ENCODE results near the gene CCNQ.

CCNQ gene

DNA sequence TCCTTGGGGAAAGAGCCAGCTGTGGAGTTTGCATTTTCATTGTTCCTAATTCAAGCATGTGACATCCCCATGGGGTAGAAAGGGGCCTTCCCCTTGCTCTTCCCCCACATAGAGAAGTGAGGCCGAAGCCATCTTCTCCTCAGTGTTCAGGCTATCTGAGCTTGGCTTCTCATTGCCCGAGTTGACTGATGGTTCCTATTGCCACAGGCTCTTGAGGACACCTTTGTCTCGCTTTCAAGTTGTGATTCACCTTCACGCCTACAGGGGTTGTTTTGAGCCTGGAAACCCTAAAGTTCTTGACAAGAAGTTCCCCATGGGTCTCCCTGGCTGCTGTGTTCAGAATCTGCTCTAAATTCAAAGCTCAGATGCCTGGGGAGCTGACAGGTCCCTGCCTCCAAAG is 25.0 kb downstream of the CCNQ start:
- no peak for TF ChIP-seq CEBPB (IDR thresholded peaks at IDR 0.05)
- TF ChIP-seq TAF1 (IDR thresholded peaks at IDR 0.05; ENCODE audit: low read depth): no peak

DNA sequence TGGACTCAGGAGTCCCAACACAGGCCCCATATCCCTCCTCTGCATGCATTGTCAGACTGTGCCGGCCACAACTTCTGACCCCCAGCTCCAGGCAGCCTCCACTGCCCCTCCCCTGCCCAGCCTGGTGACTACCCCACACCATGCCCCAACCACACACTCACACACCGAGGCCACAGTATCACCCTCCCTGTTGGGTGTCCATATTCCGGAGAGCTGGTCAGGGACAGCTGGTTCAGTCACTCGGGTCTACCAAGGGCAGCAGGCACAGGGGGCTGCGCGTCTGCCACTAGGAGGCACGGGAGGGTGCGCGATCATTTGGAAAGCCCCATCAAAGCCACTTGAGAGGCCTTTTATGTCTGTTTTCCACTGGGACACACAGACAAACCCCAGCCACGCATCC is 26.3 kb downstream of the CCNQ start:
- TF ChIP-seq TCF12 (IDR thresholded peaks at IDR 0.05; ENCODE audit: low read depth) (no peak), CREB1 (IDR thresholded peaks at IDR 0.05; ENCODE audit: low read depth) (no peak), ZBTB7A (IDR thresholded peaks at IDR 0.05; ENCODE audit: low read depth) (no peak), EGR1 (IDR thresholded peaks at IDR 0.05) (no peak), EP300 (IDR thresholded peaks at IDR 0.05; ENCODE audit: borderline replicate concordance) (no peak), YY1 (IDR thresholded peaks at IDR 0.05; ENCODE audit: low read depth) (no peak), RAD21 (IDR thresholded peaks at IDR 0.05; ENCODE audit: low read depth) (no peak), CEBPB (IDR thresholded peaks at IDR 0.05) (no peak), TAF1 (IDR thresholded peaks at IDR 0.05; ENCODE audit: low read depth) (no peak), TEAD4 (IDR thresholded peaks at IDR 0.05) (no peak), NFIC (IDR thresholded peaks at IDR 0.05) (no peak), FOXM1 (IDR thresholded peaks at IDR 0.05; ENCODE audit: borderline replicate concordance, low read depth) (no peak)
- TF ChIP-seq, protein P1, sequence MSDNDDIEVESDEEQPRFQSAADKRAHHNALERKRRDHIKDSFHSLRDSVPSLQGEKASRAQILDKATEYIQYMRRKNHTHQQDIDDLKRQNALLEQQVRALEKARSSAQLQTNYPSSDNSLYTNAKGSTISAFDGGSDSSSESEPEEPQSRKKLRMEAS (IDR thresholded peaks at IDR 0.05): no peak
- TF ChIP-seq, protein P2, sequence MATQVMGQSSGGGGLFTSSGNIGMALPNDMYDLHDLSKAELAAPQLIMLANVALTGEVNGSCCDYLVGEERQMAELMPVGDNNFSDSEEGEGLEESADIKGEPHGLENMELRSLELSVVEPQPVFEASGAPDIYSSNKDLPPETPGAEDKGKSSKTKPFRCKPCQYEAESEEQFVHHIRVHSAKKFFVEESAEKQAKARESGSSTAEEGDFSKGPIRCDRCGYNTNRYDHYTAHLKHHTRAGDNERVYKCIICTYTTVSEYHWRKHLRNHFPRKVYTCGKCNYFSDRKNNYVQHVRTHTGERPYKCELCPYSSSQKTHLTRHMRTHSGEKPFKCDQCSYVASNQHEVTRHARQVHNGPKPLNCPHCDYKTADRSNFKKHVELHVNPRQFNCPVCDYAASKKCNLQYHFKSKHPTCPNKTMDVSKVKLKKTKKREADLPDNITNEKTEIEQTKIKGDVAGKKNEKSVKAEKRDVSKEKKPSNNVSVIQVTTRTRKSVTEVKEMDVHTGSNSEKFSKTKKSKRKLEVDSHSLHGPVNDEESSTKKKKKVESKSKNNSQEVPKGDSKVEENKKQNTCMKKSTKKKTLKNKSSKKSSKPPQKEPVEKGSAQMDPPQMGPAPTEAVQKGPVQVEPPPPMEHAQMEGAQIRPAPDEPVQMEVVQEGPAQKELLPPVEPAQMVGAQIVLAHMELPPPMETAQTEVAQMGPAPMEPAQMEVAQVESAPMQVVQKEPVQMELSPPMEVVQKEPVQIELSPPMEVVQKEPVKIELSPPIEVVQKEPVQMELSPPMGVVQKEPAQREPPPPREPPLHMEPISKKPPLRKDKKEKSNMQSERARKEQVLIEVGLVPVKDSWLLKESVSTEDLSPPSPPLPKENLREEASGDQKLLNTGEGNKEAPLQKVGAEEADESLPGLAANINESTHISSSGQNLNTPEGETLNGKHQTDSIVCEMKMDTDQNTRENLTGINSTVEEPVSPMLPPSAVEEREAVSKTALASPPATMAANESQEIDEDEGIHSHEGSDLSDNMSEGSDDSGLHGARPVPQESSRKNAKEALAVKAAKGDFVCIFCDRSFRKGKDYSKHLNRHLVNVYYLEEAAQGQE (IDR thresholded peaks at IDR 0.05; ENCODE audit: low read depth): no peak
- TF ChIP-seq, protein P3, sequence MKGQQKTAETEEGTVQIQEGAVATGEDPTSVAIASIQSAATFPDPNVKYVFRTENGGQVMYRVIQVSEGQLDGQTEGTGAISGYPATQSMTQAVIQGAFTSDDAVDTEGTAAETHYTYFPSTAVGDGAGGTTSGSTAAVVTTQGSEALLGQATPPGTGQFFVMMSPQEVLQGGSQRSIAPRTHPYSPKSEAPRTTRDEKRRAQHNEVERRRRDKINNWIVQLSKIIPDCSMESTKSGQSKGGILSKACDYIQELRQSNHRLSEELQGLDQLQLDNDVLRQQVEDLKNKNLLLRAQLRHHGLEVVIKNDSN (IDR thresholded peaks at IDR 0.05): no peak

DNA sequence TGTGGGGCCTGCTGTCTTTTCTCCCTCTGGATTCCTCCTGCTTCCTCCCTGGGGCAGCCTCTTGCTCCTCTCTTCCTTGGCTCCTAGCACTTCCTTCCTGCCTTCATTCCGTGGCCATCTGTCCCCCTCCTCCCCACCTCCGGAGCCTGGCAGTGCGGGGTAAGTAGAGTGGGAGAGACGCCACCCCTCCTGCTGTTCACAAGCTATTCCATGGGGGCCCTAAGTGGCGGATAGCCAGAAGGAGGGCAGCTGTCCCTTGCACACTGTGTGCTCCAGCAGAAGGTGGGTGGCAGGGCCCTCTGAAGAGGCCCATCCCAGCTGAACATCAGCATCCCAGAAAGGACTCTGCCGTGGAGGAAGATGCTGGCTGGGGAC is 27.4 kb downstream of the CCNQ start:
- TF ChIP-seq, protein P3 (IDR thresholded peaks at IDR 0.05): no peak
- no peak for TF ChIP-seq YY1 (IDR thresholded peaks at IDR 0.05; ENCODE audit: low read depth)
- no peak for TF ChIP-seq CEBPB (IDR thresholded peaks at IDR 0.05)
- no peak for TF ChIP-seq NFIC (IDR thresholded peaks at IDR 0.05)
- no peak for TF ChIP-seq TAF1 (IDR thresholded peaks at IDR 0.05; ENCODE audit: low read depth)
- no peak for TF ChIP-seq FOXM1 (IDR thresholded peaks at IDR 0.05; ENCODE audit: borderline replicate concordance, low read depth)
- TF ChIP-seq TEAD4 (IDR thresholded peaks at IDR 0.05): no peak
- TF ChIP-seq ZBTB7A (IDR thresholded peaks at IDR 0.05; ENCODE audit: low read depth): no peak
- no peak for TF ChIP-seq TCF12 (IDR thresholded peaks at IDR 0.05; ENCODE audit: low read depth)
- TF ChIP-seq, protein P1 (IDR thresholded peaks at IDR 0.05): no peak
- TF ChIP-seq EGR1 (IDR thresholded peaks at IDR 0.05): no peak
- TF ChIP-seq, protein P2 (IDR thresholded peaks at IDR 0.05; ENCODE audit: low read depth): no peak
- TF ChIP-seq CREB1 (IDR thresholded peaks at IDR 0.05; ENCODE audit: low read depth): no peak
- no peak for TF ChIP-seq EP300 (IDR thresholded peaks at IDR 0.05; ENCODE audit: borderline replicate concordance)
- no peak for TF ChIP-seq RAD21 (IDR thresholded peaks at IDR 0.05; ENCODE audit: low read depth)

DNA sequence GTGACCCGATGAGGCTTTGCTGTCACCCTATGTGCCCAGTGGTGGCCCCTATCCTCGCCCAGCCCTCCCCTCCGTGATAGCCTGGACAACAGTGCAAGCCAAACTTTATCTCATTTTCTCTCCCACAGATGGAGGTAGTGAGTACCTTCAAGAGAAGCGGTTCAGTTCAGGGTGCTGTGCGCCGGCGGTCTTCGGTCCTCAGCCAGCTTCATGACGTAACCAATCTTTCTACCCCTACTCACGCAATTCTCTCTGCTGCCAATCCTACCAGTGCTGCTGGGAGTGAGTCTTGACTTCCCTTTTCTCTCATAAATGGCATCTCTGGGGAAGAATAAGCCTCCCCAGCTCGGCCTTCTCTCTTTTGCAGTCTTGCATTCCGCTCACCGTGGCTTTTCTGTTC is 29.5 kb downstream of the CCNQ start:
- TF ChIP-seq, protein P2 (IDR thresholded peaks at IDR 0.05; ENCODE audit: low read depth): no peak
- TF ChIP-seq EP300 (IDR thresholded peaks at IDR 0.05; ENCODE audit: borderline replicate concordance) (no peak), TEAD4 (IDR thresholded peaks at IDR 0.05) (no peak), TAF1 (IDR thresholded peaks at IDR 0.05; ENCODE audit: low read depth) (no peak), FOXM1 (IDR thresholded peaks at IDR 0.05; ENCODE audit: borderline replicate concordance, low read depth) (no peak), ZBTB7A (IDR thresholded peaks at IDR 0.05; ENCODE audit: low read depth) (no peak), RAD21 (IDR thresholded peaks at IDR 0.05; ENCODE audit: low read depth) (no peak), YY1 (IDR thresholded peaks at IDR 0.05; ENCODE audit: low read depth) (no peak), CEBPB (IDR thresholded peaks at IDR 0.05) (no peak), CREB1 (IDR thresholded peaks at IDR 0.05; ENCODE audit: low read depth) (no peak), TCF12 (IDR thresholded peaks at IDR 0.05; ENCODE audit: low read depth) (no peak), NFIC (IDR thresholded peaks at IDR 0.05) (no peak), EGR1 (IDR thresholded peaks at IDR 0.05) (no peak)
- TF ChIP-seq, protein P1 (IDR thresholded peaks at IDR 0.05): no peak
- TF ChIP-seq, protein P3 (IDR thresholded peaks at IDR 0.05): no peak

All from Ishikawa (cell line).